ENCODE results near the gene HS3ST1. TPM values are rescaled to one million over a fixed set of nuclear protein-coding genes. Genes with fewer than 3 reads are reported as not detected.
A peak's percentile ranks its signal among the peaks of the same experiment; 100 is the strongest.

Gene HS3ST1
- total RNA-seq (1 to 10 TPM in 3 of 4 donors, under 1 TPM in 1; 0.68 to 2.5 (median 1.4) TPM), polyA plus RNA-seq (1 to 10 TPM in 2 of 3 donors, under 1 TPM in 1; 0.60 to 3.7 (median 3.6) TPM)

DNA sequence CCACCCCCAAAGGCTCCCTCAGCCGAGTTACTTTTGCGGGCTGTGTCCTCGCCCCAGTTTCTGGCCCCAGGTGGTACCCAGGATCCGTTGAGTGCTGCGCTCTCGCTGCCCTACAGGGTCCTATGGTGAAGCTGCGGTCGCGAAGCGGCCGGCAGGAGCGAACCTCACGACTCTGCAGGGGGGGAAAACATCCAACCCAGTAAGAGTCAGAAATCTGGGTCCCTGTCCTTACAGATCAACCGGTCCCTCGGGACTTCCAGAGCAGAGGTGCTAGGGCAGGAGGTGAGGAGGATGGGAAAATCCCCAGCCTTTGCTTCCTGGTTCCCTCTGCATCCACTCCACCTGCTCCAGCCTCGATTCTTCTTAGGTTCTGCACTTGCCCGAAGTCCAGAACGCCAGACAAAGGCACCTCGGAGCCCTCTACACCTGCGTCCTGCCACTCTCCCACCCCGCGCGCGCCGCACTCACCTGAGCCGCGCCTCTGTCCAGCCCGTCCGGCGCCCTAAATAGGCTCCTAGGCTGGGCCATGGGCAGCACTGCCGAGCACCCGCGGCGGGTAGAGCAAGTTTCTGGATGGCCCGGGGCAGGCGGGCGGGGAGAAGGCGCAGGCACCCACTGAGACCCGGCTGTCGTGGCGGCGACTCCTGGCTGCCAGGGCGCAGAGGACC, at the start of gene HS3ST1:
TSS of gene HS3ST1 (minus strand) at position 664 of the 668 bp plus-strand sequence. CDS start 28,889 bp downstream, outside the sequence.
- TF ChIP-seq, protein P1, sequence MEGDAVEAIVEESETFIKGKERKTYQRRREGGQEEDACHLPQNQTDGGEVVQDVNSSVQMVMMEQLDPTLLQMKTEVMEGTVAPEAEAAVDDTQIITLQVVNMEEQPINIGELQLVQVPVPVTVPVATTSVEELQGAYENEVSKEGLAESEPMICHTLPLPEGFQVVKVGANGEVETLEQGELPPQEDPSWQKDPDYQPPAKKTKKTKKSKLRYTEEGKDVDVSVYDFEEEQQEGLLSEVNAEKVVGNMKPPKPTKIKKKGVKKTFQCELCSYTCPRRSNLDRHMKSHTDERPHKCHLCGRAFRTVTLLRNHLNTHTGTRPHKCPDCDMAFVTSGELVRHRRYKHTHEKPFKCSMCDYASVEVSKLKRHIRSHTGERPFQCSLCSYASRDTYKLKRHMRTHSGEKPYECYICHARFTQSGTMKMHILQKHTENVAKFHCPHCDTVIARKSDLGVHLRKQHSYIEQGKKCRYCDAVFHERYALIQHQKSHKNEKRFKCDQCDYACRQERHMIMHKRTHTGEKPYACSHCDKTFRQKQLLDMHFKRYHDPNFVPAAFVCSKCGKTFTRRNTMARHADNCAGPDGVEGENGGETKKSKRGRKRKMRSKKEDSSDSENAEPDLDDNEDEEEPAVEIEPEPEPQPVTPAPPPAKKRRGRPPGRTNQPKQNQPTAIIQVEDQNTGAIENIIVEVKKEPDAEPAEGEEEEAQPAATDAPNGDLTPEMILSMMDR (IDR thresholded peaks at IDR 0.05): no peak
- no peak for TF ChIP-seq POLR2AphosphoS5 (IDR thresholded peaks at IDR 0.05)
- no peak for TF ChIP-seq POLR2A (IDR thresholded peaks at IDR 0.05)
- peaks cover 0 to 29% (median 23%) of the 10 kb centered on the region in 4 donors for H3K4me1 ChIP-seq
- H3K27me3 ChIP-seq: peaks cover 10 to 23% (median 19%) of the 10 kb centered on the region in 3 donors
- DNase-seq: no peak
- intact Hi-C loops (cut with DNase I): loop anchor here (2.0 kb wide), 1 partner anchor 846 kb away; no protein-coding TSS in a partner anchor
- H3K27ac ChIP-seq: peak within 1 kb of the TSS; percentile 2 to 54 (median 38)
- 1% methylated on average over 43 of the region's 43 CpGs for WGBS, 2 donors
- no peaks in the 10 kb centered on the region for H3K9me3 ChIP-seq
- H3K4me3 ChIP-seq: peak within 1 kb of the TSS; percentile 38 to 65 (median 56)
- H3K36me3 ChIP-seq: no peaks in the 10 kb centered on the region

- TF ChIP-seq POLR2A (IDR thresholded peaks at IDR 0.05): no peak
- TF ChIP-seq POLR2AphosphoS5 (IDR thresholded peaks at IDR 0.05): no peak
- TF ChIP-seq EP300 (IDR thresholded peaks at IDR 0.05): no peak
- TF ChIP-seq, protein P1 (IDR thresholded peaks at IDR 0.05): no peak
- H3K4me3 ChIP-seq: no peak overlapping the region
- H3K27me3 ChIP-seq: no peaks in the 10 kb centered on the region
- H3K27ac ChIP-seq: no peak overlapping the region
- intact Hi-C loops (cut with DNase I): no loop called here
- H3K36me3 ChIP-seq: no peaks in the 10 kb centered on the region
- H3K9me3 ChIP-seq: peaks cover 0 to 4% (median 0%) of the 10 kb centered on the region in 4 donors
- 88 to 91% methylated on average over 2 of the region's 2 CpGs for WGBS, 2 donors
- no peak for DNase-seq
- H3K4me1 ChIP-seq: no peaks in the 10 kb centered on the region
Observed at GRCh38 chr4:11475871-11476270, 47.2 kb upstream of the HS3ST1 start.

GRCh38 chr4:11474146-11474545, 45.5 kb upstream of the HS3ST1 start:
- no peak for DNase-seq
- Histone ChIP-seq H3K4me1 (no peaks in the 10 kb centered on the region), H3K27me3 (no peaks in the 10 kb centered on the region)

DNA sequence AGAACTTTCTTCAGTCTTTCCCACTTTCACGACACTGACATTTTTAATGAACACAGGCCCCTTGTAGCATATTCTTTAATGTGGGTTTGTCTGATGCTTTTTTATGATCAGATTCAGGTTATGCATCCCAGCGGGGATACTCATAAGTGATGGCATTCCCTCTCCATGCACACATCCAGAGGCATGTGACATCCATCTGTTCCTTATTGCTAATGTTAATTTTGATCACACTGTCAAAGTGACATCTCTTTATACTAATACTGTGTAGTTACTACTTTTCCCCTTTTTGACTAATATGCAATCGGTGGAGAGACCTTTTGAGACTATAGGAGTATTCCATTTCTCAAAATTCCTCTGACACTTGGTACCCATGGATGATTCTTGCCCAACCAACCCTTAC, 43.8 kb upstream of the HS3ST1 start:
- Histone ChIP-seq H3K9me3 (no peaks in the 10 kb centered on the region), H3K4me1 (no peaks in the 10 kb centered on the region), H3K27ac (no peak overlapping the region), H3K27me3 (no peaks in the 10 kb centered on the region), H3K36me3 (no peaks in the 10 kb centered on the region), H3K4me3 (no peak overlapping the region)
- TF ChIP-seq, protein P1 (IDR thresholded peaks at IDR 0.05): no peak
- TF ChIP-seq POLR2A (IDR thresholded peaks at IDR 0.05): no peak
- TF ChIP-seq POLR2AphosphoS5 (IDR thresholded peaks at IDR 0.05): no peak
- no peak for TF ChIP-seq EP300 (IDR thresholded peaks at IDR 0.05)
- intact Hi-C loops (cut with DNase I): no loop called here
- DNase-seq: no peak
- 91 to 93% methylated on average over 3 of the region's 3 CpGs for WGBS, 2 donors

More at GRCh38 chr4:11474146-11474545, 45.5 kb upstream of the HS3ST1 start:
- intact Hi-C loops (cut with DNase I): no loop called here
- no peaks in the 10 kb centered on the region for H3K9me3 ChIP-seq
- 83 to 88% methylated on average over 1 of the region's 1 CpG for WGBS, 2 donors
- H3K27ac ChIP-seq: no peak overlapping the region
- H3K4me3 ChIP-seq: no peak overlapping the region
- H3K36me3 ChIP-seq: no peaks in the 10 kb centered on the region
- no peak for TF ChIP-seq EP300 (IDR thresholded peaks at IDR 0.05)
- TF ChIP-seq POLR2A (IDR thresholded peaks at IDR 0.05): no peak
- TF ChIP-seq POLR2AphosphoS5 (IDR thresholded peaks at IDR 0.05): no peak
- TF ChIP-seq, protein P1 (IDR thresholded peaks at IDR 0.05): no peak

Measured in sigmoid colon (tissue), 7 donors.